Neuronal stem cell (in vitro differentiated cells): ENCODE data around the gene DTX3.
"Not testable (repeated sequence)": the region's sequence is repeated elsewhere in the genome, so short reads cannot be mapped to it uniquely, and the experiment has no call there.

Source experiments
- DNase-seq: peaks from one replicate; pipeline ENCODE4 v3.0.0-alpha.2; 2013; ENCODE audit warnings: low spot score
- H2AFZ ChIP-seq: one replicate; pipeline ENCODE4 v1.6.1; 2013; ENCODE audit warnings: mild to moderate bottlenecking, low read length, inconsistent platforms
- H2AK5ac ChIP-seq: 2 replicates; pipeline ENCODE4 v1.6.1; 2013; ENCODE audit warnings: low read depth, mild to moderate bottlenecking, inconsistent platforms, low read length, moderate library complexity, mixed read lengths
- H2BK120ac ChIP-seq: 2 replicates; pipeline ENCODE4 v1.6.1; 2013; ENCODE audit warnings: low read depth, mild to moderate bottlenecking, inconsistent platforms, low read length, moderate library complexity, mixed read lengths
- H2BK12ac ChIP-seq: one replicate; pipeline ENCODE4 v1.6.1; 2013; ENCODE audit warnings: low read length, inconsistent platforms
- H2BK15ac ChIP-seq: 2 replicates; pipeline ENCODE4 v1.6.1; 2013; ENCODE audit warnings: mild to moderate bottlenecking, low read length, inconsistent platforms, mixed read lengths
- H2BK5ac ChIP-seq: one replicate; pipeline ENCODE4 v1.6.1; 2013; ENCODE audit warnings: inconsistent platforms, mild to moderate bottlenecking, low read length, moderate library complexity
- H3K14ac ChIP-seq: one replicate; pipeline ENCODE4 v1.6.1; 2013; ENCODE audit warnings: low read length, inconsistent platforms
- H3K18ac ChIP-seq: 2 replicates; pipeline ENCODE4 v1.6.1; 2013; ENCODE audit warnings: low read length, inconsistent platforms
- H3K23ac ChIP-seq: 2 replicates; pipeline ENCODE4 v1.6.1; 2013; ENCODE audit warnings: low read depth, mild to moderate bottlenecking, mixed read lengths, low read length, inconsistent platforms; ENCODE audit not compliant: poor library complexity
- H3K27ac ChIP-seq: replicated peaks from 3 replicates; pipeline ENCODE4 v1.5.1; 2013; ENCODE audit warnings: low read length, inconsistent platforms
- H3K27me3 ChIP-seq, 3 experiments: 2 replicates each; pipeline ENCODE4 v1.6.1; 2013; ENCODE audit warnings: low read length in 3 of 3, mild to moderate bottlenecking in 2 of 3, inconsistent platforms in 1 of 3, low read depth in 1 of 3, mixed read lengths in 1 of 3, moderate library complexity in 1 of 3; ENCODE audit not compliant: control insufficient read depth in 3 of 3, insufficient read depth in 3 of 3
- H3K36me3 ChIP-seq, 2 donors: replicated peaks in 1 of 2; 2 replicates each; pipeline ENCODE4 v1.6.1; 2013; ENCODE audit warnings: low read length in 2 of 2; ENCODE audit not compliant: control insufficient read depth in 2 of 2, insufficient read depth in 2 of 2
- H3K4ac ChIP-seq: 2 replicates; pipeline ENCODE4 v1.6.1; 2013; ENCODE audit warnings: inconsistent platforms, mild to moderate bottlenecking, low read length, moderate library complexity
- H3K4me1 ChIP-seq, 2 donors: 1 replicate in 1 of 2; 2 replicates in 1 of 2; pipeline ENCODE4 v1.6.1; 2013; ENCODE audit warnings: low read length in 2 of 2, low read depth in 1 of 2; ENCODE audit not compliant: control insufficient read depth in 2 of 2, insufficient read depth in 1 of 2
- H3K4me2 ChIP-seq: one replicate; pipeline ENCODE4 v1.6.1; 2013; ENCODE audit warnings: mild to moderate bottlenecking, low read length, inconsistent platforms; ENCODE audit not compliant: insufficient read depth, poor library complexity, severe bottlenecking
- H3K4me3 ChIP-seq, 2 donors: 2 replicates each; pipeline ENCODE4 v1.5.1; 2013; ENCODE audit warnings: low read length in 2 of 2, mild to moderate bottlenecking in 2 of 2, inconsistent platforms in 1 of 2, moderate library complexity in 1 of 2
- H3K79me1 ChIP-seq: one replicate; pipeline ENCODE4 v1.6.1; 2013; ENCODE audit warnings: low read depth, mild to moderate bottlenecking, inconsistent platforms, low read length, moderate library complexity
- H3K9ac ChIP-seq: one replicate; pipeline ENCODE4 v1.6.1; 2013; ENCODE audit warnings: mild to moderate bottlenecking, low read depth, low read length, inconsistent platforms; ENCODE audit not compliant: poor library complexity
- H3K9me3 ChIP-seq, 2 donors: replicated peaks in 1 of 2; 2 replicates each; pipeline versions ENCODE3 to v1.6.1; 2013; ENCODE audit warnings: low read length in 2 of 2, mild to moderate bottlenecking in 2 of 2, inconsistent platforms in 1 of 2, low read depth in 1 of 2, mixed read lengths in 1 of 2, moderate library complexity in 1 of 2; ENCODE audit not compliant: control insufficient read depth in 2 of 2, insufficient read depth in 1 of 2
- H4K8ac ChIP-seq: one replicate; pipeline ENCODE4 v1.6.1; 2013; ENCODE audit warnings: low read depth, mild to moderate bottlenecking, inconsistent platforms, low read length, moderate library complexity
- H4K91ac ChIP-seq: one replicate; pipeline ENCODE4 v1.6.1; 2013; ENCODE audit warnings: low read length, low read depth, mild to moderate bottlenecking, inconsistent platforms; ENCODE audit not compliant: poor library complexity
- WGBS, 2 donors: extraction: QIAGEN DNeasy Blood & Tissue Kit; methylation state at CpG; one replicate each; pipeline ENCODE4 v1.1.7; 2013; ENCODE audit warnings: missing lambda C conversion rate in 2 of 2, mixed read lengths in 1 of 2; ENCODE audit not compliant: insufficient read length in 2 of 2, insufficient replicate concordance in 1 of 2; ENCODE audit errors: extremely low coverage in 2 of 2; 5-methylcytosine and 5-hydroxymethylcytosine counted together

Gene DTX3

GRCh38 chr12:57569858-57570257 is 34.8 kb upstream of the DTX3 start:
- no peaks in the 10 kb centered on the region for H3K4me1 ChIP-seq
- no peak overlapping the region for H3K14ac ChIP-seq
- no peak overlapping the region for H4K91ac ChIP-seq
- no peak overlapping the region for H3K4me2 ChIP-seq
- H2BK5ac ChIP-seq, result no peak overlapping the region
- no peak overlapping the region for H4K8ac ChIP-seq
- H3K4me3 ChIP-seq, result peak overlapping the region in 1 of 2 donors; percentile 15
- no peak overlapping the region for H2BK15ac ChIP-seq
- no peak overlapping the region for H3K27ac ChIP-seq
- no peak overlapping the region for H2AK5ac ChIP-seq
- H3K27me3 ChIP-seq, result no peaks in the 10 kb centered on the region
- no peak for DNase-seq
- H3K9me3 ChIP-seq, result peaks cover 0 to 2% of the 10 kb centered on the region in 2 donors
- no CpG with 5 or more reads among the region's 18 CpGs for WGBS, 2 donors
- H2BK12ac ChIP-seq, result no peak overlapping the region
- H3K18ac ChIP-seq, result no peak overlapping the region
- no peaks in the 10 kb centered on the region for H3K79me1 ChIP-seq
- peaks cover 18 to 26% of the 10 kb centered on the region in 2 donors for H3K36me3 ChIP-seq
- no peak overlapping the region for H3K4ac ChIP-seq
- H2BK120ac ChIP-seq, result no peak overlapping the region
- no peak overlapping the region for H2AFZ ChIP-seq
- no peak overlapping the region for H3K23ac ChIP-seq
- H3K9ac ChIP-seq, result no peak overlapping the region

DNA sequence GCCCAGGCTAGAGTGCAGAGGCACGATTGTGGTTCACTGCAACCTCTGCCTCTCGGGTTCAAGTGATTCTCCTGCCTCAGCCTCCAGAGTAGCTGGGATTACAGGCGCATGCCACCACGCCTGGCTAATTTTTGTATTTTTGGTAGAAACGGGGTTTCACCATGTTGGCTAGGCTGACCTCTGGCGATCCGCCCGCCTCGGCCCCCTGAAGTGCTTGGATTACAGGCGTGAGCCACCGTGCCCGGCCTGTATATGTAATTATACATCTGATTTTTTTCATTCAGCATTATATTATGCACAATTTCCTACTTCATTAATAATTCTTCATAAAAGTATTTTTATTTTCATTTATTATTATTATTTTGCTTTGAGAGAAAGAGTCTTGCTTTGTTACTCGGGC is 34.2 kb upstream of the DTX3 start:
- not testable (repeated sequence) for H2BK5ac ChIP-seq, H3K27me3 ChIP-seq, H3K23ac ChIP-seq, H3K4me1 ChIP-seq, H2AFZ ChIP-seq, H4K91ac ChIP-seq, H3K4me3 ChIP-seq, H2BK15ac ChIP-seq, H3K9me3 ChIP-seq, H2AK5ac ChIP-seq, H2BK120ac ChIP-seq, H3K4ac ChIP-seq, H3K14ac ChIP-seq, H3K18ac ChIP-seq, H2BK12ac ChIP-seq, H3K4me2 ChIP-seq, H3K9ac ChIP-seq, H4K8ac ChIP-seq, DNase-seq, H3K27ac ChIP-seq, H3K79me1 ChIP-seq
- H3K36me3 ChIP-seq, result peaks cover 21 to 30% of the 10 kb centered on the region in 2 donors
- WGBS, 2 donors, result no CpG with 5 or more reads among the region's 13 CpGs

DNA sequence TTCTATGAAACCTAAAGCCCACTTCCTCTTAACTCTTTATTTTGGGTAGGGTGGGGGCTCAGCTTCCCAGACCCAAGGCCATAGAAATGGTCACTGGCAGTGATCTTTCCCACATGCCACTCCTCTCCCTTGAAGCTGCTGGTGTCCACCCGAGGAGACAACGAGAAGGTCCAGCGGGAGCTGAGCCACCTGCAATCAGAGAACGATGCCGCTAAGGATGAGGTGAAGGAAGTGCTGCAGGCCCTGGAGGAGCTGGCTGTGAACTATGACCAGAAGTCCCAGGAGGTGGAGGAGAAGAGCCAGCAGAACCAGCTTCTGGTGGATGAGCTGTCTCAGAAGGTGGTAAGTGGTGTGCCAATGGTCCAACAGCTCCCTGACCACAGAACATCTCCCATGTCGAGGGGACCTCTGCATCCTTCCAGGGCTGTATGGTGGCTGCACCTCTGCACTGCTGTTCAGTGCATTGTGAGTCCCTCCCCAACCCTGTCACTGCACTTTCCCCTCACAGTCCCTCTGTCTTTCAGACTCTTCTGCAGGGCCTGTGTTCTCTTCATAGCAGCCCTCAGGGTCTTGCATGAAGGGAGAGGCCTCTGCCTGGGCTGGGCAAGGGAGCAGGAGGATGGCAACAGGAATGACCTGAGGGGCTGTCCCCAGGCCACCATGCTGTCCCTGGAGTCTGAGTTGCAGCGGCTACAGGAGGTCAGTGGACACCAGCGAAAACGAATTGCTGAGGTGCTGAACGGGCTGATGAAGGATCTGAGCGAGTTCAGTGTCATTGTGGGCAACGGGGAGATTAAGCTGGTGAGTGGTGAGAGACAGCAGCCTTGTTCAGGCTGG is 32.5 kb upstream of the DTX3 start:
- H3K18ac ChIP-seq, result no peak overlapping the region
- no peak overlapping the region for H2BK12ac ChIP-seq
- peak overlapping the region; percentile 50 for H3K9ac ChIP-seq
- no peak overlapping the region for H4K91ac ChIP-seq
- no peak overlapping the region for H3K27ac ChIP-seq
- H2BK15ac ChIP-seq, result no peak overlapping the region
- peak overlapping the region; percentile 23 for H4K8ac ChIP-seq
- no peak overlapping the region for H3K4me2 ChIP-seq
- H2BK5ac ChIP-seq, result no peak overlapping the region
- H3K14ac ChIP-seq, result no peak overlapping the region
- no peak overlapping the region for H2AK5ac ChIP-seq
- no peak for DNase-seq
- peaks cover 0 to 2% of the 10 kb centered on the region in 2 donors for H3K9me3 ChIP-seq
- no peak overlapping the region for H3K4ac ChIP-seq
- peaks cover 34 to 36% of the 10 kb centered on the region in 2 donors for H3K36me3 ChIP-seq
- no peak overlapping the region for H2BK120ac ChIP-seq
- H3K79me1 ChIP-seq, result no peaks in the 10 kb centered on the region
- no peak overlapping the region for H2AFZ ChIP-seq
- no CpG with 5 or more reads among the region's 12 CpGs for WGBS, 2 donors
- H3K27me3 ChIP-seq, result no peaks in the 10 kb centered on the region
- H3K23ac ChIP-seq, result no peak overlapping the region
- H3K4me1 ChIP-seq, result no peaks in the 10 kb centered on the region
- H3K4me3 ChIP-seq, result peak overlapping the region in 1 of 2 donors; percentile 29

DNA sequence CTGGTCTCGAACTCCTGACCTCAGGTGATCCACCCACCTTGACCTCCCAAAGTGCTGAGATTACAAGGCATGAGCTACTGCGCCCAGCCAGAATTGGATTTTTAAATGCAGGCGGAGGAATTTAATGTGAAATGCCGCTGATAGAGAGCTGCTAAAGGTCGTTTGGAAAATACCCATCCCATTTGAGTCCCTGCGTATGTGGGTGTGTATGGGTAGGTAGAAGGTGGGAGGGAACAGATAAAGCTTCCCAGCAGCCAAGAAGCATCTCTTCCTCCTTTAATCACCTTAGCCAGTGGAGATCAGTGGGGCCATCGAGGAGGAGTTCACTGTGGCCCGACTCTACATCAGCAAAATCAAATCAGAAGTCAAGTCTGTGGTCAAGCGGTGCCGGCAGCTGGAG is 29.8 kb upstream of the DTX3 start:
- H3K9me3 ChIP-seq, result no peaks in the 10 kb centered on the region

More for the DNA sequence above, 29.8 kb upstream of the DTX3 start:
- Histone ChIP-seq H2BK120ac (no peak overlapping the region), H3K18ac (no peak overlapping the region), H2BK15ac (no peak overlapping the region), H3K9ac (no peak overlapping the region), H4K91ac (no peak overlapping the region), H3K14ac (no peak overlapping the region), H3K36me3 (peaks cover 28 to 42% of the 10 kb centered on the region in 2 donors), H3K4me3 (no peak overlapping the region), H3K27me3 (no peaks in the 10 kb centered on the region), H3K23ac (no peak overlapping the region), H2BK12ac (no peak overlapping the region), H3K4me1 (no peaks in the 10 kb centered on the region), H2BK5ac (no peak overlapping the region), H2AFZ (no peak overlapping the region), H3K79me1 (no peaks in the 10 kb centered on the region), H4K8ac (no peak overlapping the region), H3K27ac (no peak overlapping the region), H3K4me2 (no peak overlapping the region), H3K4ac (no peak overlapping the region), H2AK5ac (no peak overlapping the region)
- no CpG with 5 or more reads among the region's 10 CpGs for WGBS, 2 donors
- no peak for DNase-seq
